ENCODE results near the gene MORN1.

The MORN1 gene

GRCh38 chr1:2391931-2392509 lies 666 bp upstream of the MORN1 start:
- Histone ChIP-seq H3K9me3 (ENCODE audit: control insufficient read depth, low read length) (no peaks in the 10 kb centered on the region), H3K27me3 (ENCODE audit: control insufficient read depth, insufficient read depth, low read length, poor library complexity, severe bottlenecking) (no peaks in the 10 kb centered on the region), H3K27ac (ENCODE audit: insufficient read depth, low read depth, low read length, poor library complexity, severe bottlenecking) (no peak overlapping the region), H3K4me3 (ENCODE audit: insufficient read depth, low read depth, low read length) (peak overlapping the region; percentile 98), H3K36me3 (ENCODE audit: control insufficient read depth, insufficient read depth, low read length) (peaks cover 7% of the 10 kb centered on the region), H3K4me1 (ENCODE audit: control insufficient read depth, insufficient read depth, low read length) (peaks cover 11% of the 10 kb centered on the region)
- whole genome bisulfite sequencing, 2 experiments = 1 to 2% methylated on average over 62 of the region's 62 CpGs

- Histone ChIP-seq H3K4me3 (ENCODE audit: insufficient read depth, low read depth, low read length) (no peak overlapping the region), H3K27ac (ENCODE audit: insufficient read depth, low read depth, low read length, poor library complexity, severe bottlenecking) (no peak overlapping the region), H3K27me3 (ENCODE audit: control insufficient read depth, insufficient read depth, low read length, poor library complexity, severe bottlenecking) (no peaks in the 10 kb centered on the region), H3K4me1 (ENCODE audit: control insufficient read depth, insufficient read depth, low read length) (peaks cover 11% of the 10 kb centered on the region), H3K9me3 (ENCODE audit: control insufficient read depth, low read length) (no peaks in the 10 kb centered on the region), H3K36me3 (ENCODE audit: control insufficient read depth, insufficient read depth, low read length) (peaks cover 3% of the 10 kb centered on the region)
- 93 to 96% methylated on average over 7 of the region's 7 CpGs for WGBS, 2 experiments
Measured at GRCh38 chr1:2389644-2390043, 1.7 kb downstream of the MORN1 start.

- Histone ChIP-seq H3K4me1 (ENCODE audit: control insufficient read depth, insufficient read depth, low read length) (peaks cover 11% of the 10 kb centered on the region), H3K27me3 (ENCODE audit: control insufficient read depth, insufficient read depth, low read length, poor library complexity, severe bottlenecking) (no peaks in the 10 kb centered on the region), H3K36me3 (ENCODE audit: control insufficient read depth, insufficient read depth, low read length) (peaks cover 3% of the 10 kb centered on the region), H3K4me3 (ENCODE audit: insufficient read depth, low read depth, low read length) (no peak overlapping the region), H3K27ac (ENCODE audit: insufficient read depth, low read depth, low read length, poor library complexity, severe bottlenecking) (no peak overlapping the region), H3K9me3 (ENCODE audit: control insufficient read depth, low read length) (no peaks in the 10 kb centered on the region)
- WGBS, 2 experiments = 95 to 96% methylated on average over 32 of the region's 32 CpGs
Measured at GRCh38 chr1:2388004-2388913, 3.1 kb downstream of the MORN1 start.

- H3K9me3 ChIP-seq (ENCODE audit: control insufficient read depth, low read length) = no peaks in the 10 kb centered on the region
- no peak overlapping the region for H3K4me3 ChIP-seq (ENCODE audit: insufficient read depth, low read depth, low read length)
- H3K27me3 ChIP-seq (ENCODE audit: control insufficient read depth, insufficient read depth, low read length, poor library complexity, severe bottlenecking) = no peaks in the 10 kb centered on the region
- WGBS, 2 experiments = 94 to 96% methylated on average over 30 of the region's 30 CpGs
- no peak overlapping the region for H3K27ac ChIP-seq (ENCODE audit: insufficient read depth, low read depth, low read length, poor library complexity, severe bottlenecking)
- peaks cover 3% of the 10 kb centered on the region for H3K36me3 ChIP-seq (ENCODE audit: control insufficient read depth, insufficient read depth, low read length)
- peaks cover 6% of the 10 kb centered on the region for H3K4me1 ChIP-seq (ENCODE audit: control insufficient read depth, insufficient read depth, low read length)
Measured at GRCh38 chr1:2386636-2387611, 4.4 kb downstream of the MORN1 start.

GRCh38 chr1:2385606-2386280 lies 5.6 kb downstream of the MORN1 start:
- peaks cover 6% of the 10 kb centered on the region for H3K4me1 ChIP-seq (ENCODE audit: control insufficient read depth, insufficient read depth, low read length)
- 95 to 96% methylated on average over 19 of the region's 19 CpGs for WGBS, 2 experiments
- H3K9me3 ChIP-seq (ENCODE audit: control insufficient read depth, low read length) = no peaks in the 10 kb centered on the region
- H3K27me3 ChIP-seq (ENCODE audit: control insufficient read depth, insufficient read depth, low read length, poor library complexity, severe bottlenecking) = no peaks in the 10 kb centered on the region
- peaks cover 3% of the 10 kb centered on the region for H3K36me3 ChIP-seq (ENCODE audit: control insufficient read depth, insufficient read depth, low read length)
- H3K27ac ChIP-seq (ENCODE audit: insufficient read depth, low read depth, low read length, poor library complexity, severe bottlenecking) = no peak overlapping the region
- no peak overlapping the region for H3K4me3 ChIP-seq (ENCODE audit: insufficient read depth, low read depth, low read length)

- H3K27ac ChIP-seq (ENCODE audit: insufficient read depth, low read depth, low read length, poor library complexity, severe bottlenecking) = no peak overlapping the region
- H3K9me3 ChIP-seq (ENCODE audit: control insufficient read depth, low read length) = no peaks in the 10 kb centered on the region
- 89 to 90% methylated on average over 41 of the region's 41 CpGs for WGBS, 2 experiments
- H3K4me1 ChIP-seq (ENCODE audit: control insufficient read depth, insufficient read depth, low read length) = peaks cover under 1% of the 10 kb centered on the region
- no peaks in the 10 kb centered on the region for H3K27me3 ChIP-seq (ENCODE audit: control insufficient read depth, insufficient read depth, low read length, poor library complexity, severe bottlenecking)
- no peak overlapping the region for H3K4me3 ChIP-seq (ENCODE audit: insufficient read depth, low read depth, low read length)
- peaks cover 3% of the 10 kb centered on the region for H3K36me3 ChIP-seq (ENCODE audit: control insufficient read depth, insufficient read depth, low read length)
Measured at GRCh38 chr1:2384941-2385481, 6.3 kb downstream of the MORN1 start.

- WGBS, 2 experiments = 92 to 93% methylated on average over 21 of the region's 21 CpGs
- peaks cover 3% of the 10 kb centered on the region for H3K36me3 ChIP-seq (ENCODE audit: control insufficient read depth, insufficient read depth, low read length)
Measured at GRCh38 chr1:2384130-2384860, 7.1 kb downstream of the MORN1 start.

GRCh38 chr1:2383576-2383975 lies 7.8 kb downstream of the MORN1 start:
- Histone ChIP-seq H3K9me3 (ENCODE audit: control insufficient read depth, low read length) (no peaks in the 10 kb centered on the region), H3K36me3 (ENCODE audit: control insufficient read depth, insufficient read depth, low read length) (peaks cover 3% of the 10 kb centered on the region), H3K4me1 (ENCODE audit: control insufficient read depth, insufficient read depth, low read length) (no peaks in the 10 kb centered on the region), H3K27ac (ENCODE audit: insufficient read depth, low read depth, low read length, poor library complexity, severe bottlenecking) (no peak overlapping the region), H3K27me3 (ENCODE audit: control insufficient read depth, insufficient read depth, low read length, poor library complexity, severe bottlenecking) (no peaks in the 10 kb centered on the region), H3K4me3 (ENCODE audit: insufficient read depth, low read depth, low read length) (no peak overlapping the region)
- WGBS, 2 experiments = 92 to 94% methylated on average over 14 of the region's 14 CpGs

More at GRCh38 chr1:2384130-2384860, 7.1 kb downstream of the MORN1 start:
- Histone ChIP-seq H3K27me3 (ENCODE audit: control insufficient read depth, insufficient read depth, low read length, poor library complexity, severe bottlenecking) (no peaks in the 10 kb centered on the region), H3K27ac (ENCODE audit: insufficient read depth, low read depth, low read length, poor library complexity, severe bottlenecking) (no peak overlapping the region), H3K4me1 (ENCODE audit: control insufficient read depth, insufficient read depth, low read length) (no peaks in the 10 kb centered on the region), H3K4me3 (ENCODE audit: insufficient read depth, low read depth, low read length) (no peak overlapping the region), H3K9me3 (ENCODE audit: control insufficient read depth, low read length) (no peaks in the 10 kb centered on the region)
